Measurements from ENCODE around the gene DNAH5. TPM values are rescaled to one million over a fixed set of nuclear protein-coding genes. Genes with fewer than 3 reads are reported as not detected.

Gene DNAH5
- total RNA-seq, 5 donors from 2014 or later (not counting 1 experiment from before 2014, with no cell fraction given) = 0.03 TPM; not detected in 4

DNA sequence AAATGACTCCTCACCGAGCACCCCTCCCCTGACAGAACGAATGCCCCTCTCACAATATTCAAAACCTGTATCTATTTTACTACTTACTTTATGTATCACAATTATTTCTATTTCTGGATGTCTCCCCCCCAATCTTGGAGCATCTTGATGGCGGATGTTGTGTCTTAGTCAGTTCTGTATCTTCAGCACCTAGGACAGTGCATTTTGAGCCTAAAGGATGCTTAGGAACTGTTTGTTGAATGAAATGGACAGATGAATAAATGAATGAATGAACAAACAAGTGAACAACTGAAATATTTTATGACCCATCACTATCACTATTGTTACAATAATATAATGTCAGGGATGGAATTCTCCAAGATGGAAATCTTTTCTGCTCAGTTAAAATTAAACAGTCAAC lies 295.7 kb downstream of the DNAH5 start:
- Histone ChIP-seq H3K36me3 (ENCODE audit: control insufficient read depth in 2 of 2, extremely low read depth in 1 of 2, insufficient read depth in 1 of 2, low read length in 1 of 2) (no peaks in the 10 kb centered on the region), H3K4me3 (ENCODE audit: control insufficient read depth in 1 of 2, extremely low read depth in 1 of 2, low read length in 1 of 2) (no peak overlapping the region), H3K9me3 (no peaks in the 10 kb centered on the region), H3K4me1 (ENCODE audit: control insufficient read depth in 1 of 2, extremely low read depth in 1 of 2, insufficient read depth in 2 of 2, low read length in 2 of 2) (no peaks in the 10 kb centered on the region), H3K27me3 (replicated peaks in 1 of 2; ENCODE audit: control insufficient read depth in 2 of 2, extremely low read depth in 1 of 2, insufficient read depth in 2 of 2, low read length in 1 of 2) (no peaks in the 10 kb centered on the region), H3K27ac (ENCODE audit: low read length) (no peak overlapping the region)
- no peaks in the 10 kb centered on the region for H3K36me3 Mint-ChIP-seq
- WGBS (ENCODE audit: insufficient coverage) = 78% methylated on average over 2 of the region's 3 CpGs
- H3K4me1 Mint-ChIP-seq = no peaks in the 10 kb centered on the region
- H3K27ac Mint-ChIP-seq = no peak overlapping the region
- H3K4me3 Mint-ChIP-seq = no peak overlapping the region
- ChIA-PET CTCF (no interaction called here), POLR2A (no interaction called here)
- no peak for ATAC-seq (replicated peaks in 1 of 4)
- H3K9me3 Mint-ChIP-seq = peaks cover 2 to 12% (median 10%) of the 10 kb centered on the region in 3 donors
- H3K27me3 Mint-ChIP-seq = no peaks in the 10 kb centered on the region
- no peak for DNase-seq

- no peak overlapping the region for H3K4me3 ChIP-seq (ENCODE audit: control insufficient read depth in 1 of 2, extremely low read depth in 1 of 2, low read length in 1 of 2)
- no peaks in the 10 kb centered on the region for H3K27me3 Mint-ChIP-seq
- H3K27ac ChIP-seq (ENCODE audit: low read length) = no peak overlapping the region
- peaks cover 13 to 19% (median 19%) of the 10 kb centered on the region in 3 donors for H3K9me3 Mint-ChIP-seq
- ATAC-seq (replicated peaks in 1 of 4) (no peak), DNase-seq (no peak)
- no CpG with 5 or more reads among the region's 1 CpG for WGBS (ENCODE audit: insufficient coverage)
- ChIA-PET POLR2A (interaction anchor here in 1 of 2 donors (0.6 kb wide), 1 partner anchor 17 kb away, joined by 7 read pairs; no protein-coding TSS in a partner anchor), CTCF (no interaction called here)
- no peaks in the 10 kb centered on the region for H3K36me3 ChIP-seq (ENCODE audit: control insufficient read depth in 2 of 2, extremely low read depth in 1 of 2, insufficient read depth in 1 of 2, low read length in 1 of 2)
- no peaks in the 10 kb centered on the region for H3K27me3 ChIP-seq (replicated peaks in 1 of 2; ENCODE audit: control insufficient read depth in 2 of 2, extremely low read depth in 1 of 2, insufficient read depth in 2 of 2, low read length in 1 of 2)
- H3K4me1 ChIP-seq (ENCODE audit: control insufficient read depth in 1 of 2, extremely low read depth in 1 of 2, insufficient read depth in 2 of 2, low read length in 2 of 2) = no peaks in the 10 kb centered on the region
- no peaks in the 10 kb centered on the region for H3K9me3 ChIP-seq
- no peaks in the 10 kb centered on the region for H3K4me1 Mint-ChIP-seq
- no peaks in the 10 kb centered on the region for H3K36me3 Mint-ChIP-seq
- H3K27ac Mint-ChIP-seq = no peak overlapping the region
- no peak overlapping the region for H3K4me3 Mint-ChIP-seq
These were observed 300.8 kb downstream of the DNAH5 start for GRCh38 chr5:13643734-13644133.

- ChIA-PET POLR2A (interaction anchor here in 1 of 2 donors (0.7 kb wide), 1 partner anchor 127 kb away, joined by 3 read pairs; no protein-coding TSS in a partner anchor), CTCF (no interaction called here)
- H3K27ac ChIP-seq (ENCODE audit: low read length) = no peak overlapping the region
- Mint-ChIP-seq H3K36me3 (no peaks in the 10 kb centered on the region), H3K27me3 (no peaks in the 10 kb centered on the region), H3K27ac (no peak overlapping the region), H3K9me3 (peaks cover 13 to 19% (median 16%) of the 10 kb centered on the region in 3 donors), H3K4me1 (no peaks in the 10 kb centered on the region), H3K4me3 (no peak overlapping the region)
- H3K27me3 ChIP-seq (replicated peaks in 1 of 2; ENCODE audit: control insufficient read depth in 2 of 2, extremely low read depth in 1 of 2, insufficient read depth in 2 of 2, low read length in 1 of 2) = no peaks in the 10 kb centered on the region
- H3K9me3 ChIP-seq = no peaks in the 10 kb centered on the region
- H3K4me1 ChIP-seq (ENCODE audit: control insufficient read depth in 1 of 2, extremely low read depth in 1 of 2, insufficient read depth in 2 of 2, low read length in 2 of 2) = no peaks in the 10 kb centered on the region
- 80% methylated on average over 2 of the region's 2 CpGs for WGBS (ENCODE audit: insufficient coverage)
- H3K36me3 ChIP-seq (ENCODE audit: control insufficient read depth in 2 of 2, extremely low read depth in 1 of 2, insufficient read depth in 1 of 2, low read length in 1 of 2) = no peaks in the 10 kb centered on the region
- ATAC-seq (replicated peaks in 1 of 4) = no peak
- DNase-seq = no peak
- H3K4me3 ChIP-seq (ENCODE audit: control insufficient read depth in 1 of 2, extremely low read depth in 1 of 2, low read length in 1 of 2) = no peak overlapping the region
These were observed 301.3 kb downstream of the DNAH5 start for GRCh38 chr5:13643196-13643595.

Other genes starting within 250 kb of the DNAH5 start
- 10 to 100 TPM in 3 of 5 donors, 1 to 10 TPM in 2; 6.2 to 31.1 (median 11.8) TPM for gene TRIO, start 198.7 kb upstream of the DNAH5 start, total RNA-seq